WTC11 (cell line): ENCODE measurements around the gene UTP14C. TPM values are rescaled to one million over a fixed set of nuclear protein-coding genes. Genes with fewer than 3 reads are reported as not detected.

Source experiments
- ATAC-seq: fragments of 200-7000 bp; cut with Tn5 transposase; 2 replicates; pipeline ENCODE4 v1.10.0; 2021; ENCODE audit warnings: mild to moderate bottlenecking, moderate library complexity
- CTCF ChIA-PET: fragments of 300-600 bp; sonication (Branson Sonifier 250); formaldehyde crosslinking; loops from one replicate; lab custom pipeline; 2021; ENCODE audit warnings: antibody characterized with exemption; lab: Charles Lee
- POLR2A ChIA-PET: fragments of 350-600 bp; sonication (Branson Sonifier 250); formaldehyde crosslinking; loops from one replicate; lab custom pipeline; 2021; ENCODE audit warnings: antibody characterized with exemption; lab: Charles Lee
- DNase-seq: peaks from one replicate; pipeline ENCODE4 v3.0.0; 2021; ENCODE audit warnings: low spot score
- H3K27ac Mint-ChIP-seq: 2 replicates; pipeline ENCODE4 v1.8.0; 2021; ENCODE audit warnings: mixed read lengths
- H3K27me3 Mint-ChIP-seq: 2 replicates; pipeline ENCODE4 v1.8.0; 2021; ENCODE audit warnings: low read depth, mild to moderate bottlenecking, moderate library complexity, mixed read lengths
- H3K36me3 Mint-ChIP-seq: 2 replicates; pipeline ENCODE4 v1.8.0; 2021; ENCODE audit warnings: mixed read lengths
- H3K4me1 Mint-ChIP-seq: 2 replicates; pipeline ENCODE4 v1.8.0; 2022; ENCODE audit warnings: mixed read lengths
- H3K4me3 Mint-ChIP-seq: 2 replicates; pipeline ENCODE4 v1.8.0; 2021; ENCODE audit warnings: mild to moderate bottlenecking, moderate library complexity, mixed read lengths
- H3K9me3 Mint-ChIP-seq: 2 replicates; pipeline ENCODE4 v1.8.0; 2021; ENCODE audit warnings: mixed read lengths
- ATF1 ChIP-seq: sonication (generic); formaldehyde crosslinking; IDR thresholded peaks from 2 replicates; pipeline ENCODE4 v1.8.1; 2023; ENCODE audit warnings: mild to moderate bottlenecking, moderate library complexity, missing genetic modification reagents
- EMX1 ChIP-seq: fragments of 250-450 bp; sonication (Bioruptor Pico); IDR thresholded peaks from 2 replicates; pipeline ENCODE4 v1.8.0; 2021; ENCODE audit warnings: mild to moderate bottlenecking
- ESRRA ChIP-seq: sonication (generic); formaldehyde crosslinking; IDR thresholded peaks from 2 replicates; pipeline ENCODE4 v1.8.1; 2022; ENCODE audit warnings: mild to moderate bottlenecking, missing genetic modification reagents, borderline replicate concordance
- FOXP1 ChIP-seq: sonication (generic); formaldehyde crosslinking; IDR thresholded peaks from 2 replicates; pipeline ENCODE4 v1.8.0; 2022; ENCODE audit warnings: missing genetic modification reagents, mild to moderate bottlenecking, moderate library complexity, borderline replicate concordance
- GRHL2 ChIP-seq: fragments of 250-450 bp; sonication (Bioruptor Pico); IDR thresholded peaks from 2 replicates; pipeline ENCODE4 v1.8.0; 2022; ENCODE audit warnings: mild to moderate bottlenecking, moderate library complexity; ENCODE audit not compliant: insufficient replicate concordance, severe bottlenecking
- GTF2I ChIP-seq: fragments of 250-450 bp; sonication (Bioruptor Pico); conservative IDR thresholded peaks from 2 replicates; pipeline ENCODE4 v1.4.0; 2021; ENCODE audit warnings: mild to moderate bottlenecking
- HMGA2 ChIP-seq: fragments of 250-450 bp; sonication (Bioruptor Pico); IDR thresholded peaks from 2 replicates; pipeline ENCODE4 v1.4.0; 2021; ENCODE audit warnings: mild to moderate bottlenecking, moderate library complexity
- IRF2 ChIP-seq: sonication (generic); formaldehyde crosslinking; IDR thresholded peaks from 2 replicates; pipeline ENCODE4 v1.8.0; 2022; ENCODE audit warnings: low read depth, missing genetic modification reagents, borderline replicate concordance
- JAZF1 ChIP-seq: fragments of 250-450 bp; sonication (Bioruptor Pico); IDR thresholded peaks from 2 replicates; pipeline ENCODE4 v1.9.0; 2021; ENCODE audit warnings: moderate library complexity, mild to moderate bottlenecking, inconsistent platforms
- JUN ChIP-seq: sonication (generic); formaldehyde crosslinking; IDR thresholded peaks from 2 replicates; pipeline ENCODE4 v1.8.0; 2023; ENCODE audit warnings: mild to moderate bottlenecking, missing genetic modification reagents
- NR1H2 ChIP-seq: sonication (generic); formaldehyde crosslinking; IDR thresholded peaks from 2 replicates; pipeline ENCODE4 v1.9.0; 2021; ENCODE audit warnings: mild to moderate bottlenecking, moderate library complexity, missing genetic modification reagents
- NR2C2 ChIP-seq: sonication (generic); formaldehyde crosslinking; IDR thresholded peaks from 2 replicates; pipeline ENCODE4 v1.8.0; 2022; ENCODE audit warnings: mild to moderate bottlenecking, missing genetic modification reagents
- PRRX2 ChIP-seq: fragments of 250-450 bp; sonication (Bioruptor Pico); IDR thresholded peaks from 2 replicates; pipeline ENCODE4 v1.8.0; 2021; ENCODE audit warnings: mild to moderate bottlenecking
- RELA ChIP-seq: sonication (generic); formaldehyde crosslinking; IDR thresholded peaks from 2 replicates; pipeline ENCODE4 v1.8.1; 2022; ENCODE audit warnings: missing genetic modification reagents, mild to moderate bottlenecking, borderline replicate concordance
- SOX15 ChIP-seq: fragments of 250-450 bp; sonication (Bioruptor Pico); IDR thresholded peaks from 2 replicates; pipeline ENCODE4 v1.9.0; 2021; ENCODE audit warnings: mild to moderate bottlenecking
- TEAD4 ChIP-seq: sonication (generic); formaldehyde crosslinking; IDR thresholded peaks from 2 replicates; pipeline ENCODE4 v1.8.0; 2022; ENCODE audit warnings: mild to moderate bottlenecking, missing genetic modification reagents
- USF1 ChIP-seq: sonication (generic); formaldehyde crosslinking; IDR thresholded peaks from 2 replicates; pipeline ENCODE4 v1.8.0; 2022; ENCODE audit warnings: mild to moderate bottlenecking, missing genetic modification reagents
- ZNF121 ChIP-seq: sonication (generic); formaldehyde crosslinking; IDR thresholded peaks from 2 replicates; pipeline ENCODE4 v1.8.0; 2023; ENCODE audit warnings: missing genetic modification reagents
- ZNF263 ChIP-seq: sonication (generic); formaldehyde crosslinking; IDR thresholded peaks from 2 replicates; pipeline ENCODE4 v1.8.1; 2022; ENCODE audit warnings: low read depth, mild to moderate bottlenecking, moderate library complexity, missing genetic modification reagents
- ZNF317 ChIP-seq: sonication (generic); formaldehyde crosslinking; IDR thresholded peaks from 2 replicates; pipeline ENCODE4 v1.8.1; 2023; ENCODE audit warnings: low read depth, mild to moderate bottlenecking, moderate library complexity, missing genetic modification reagents, borderline replicate concordance
- ZSCAN18 ChIP-seq: fragments of 250-450 bp; sonication (Bioruptor Pico); IDR thresholded peaks from 2 replicates; pipeline ENCODE4 v2.1.2; 2022; ENCODE audit warnings: mild to moderate bottlenecking, moderate library complexity
- total RNA-seq: library from RNA; stranded (reverse); gene quantifications from 3 replicates; pipeline ENCODE4 v1.2.3, GENCODE V29; 2021
- TF ChIP-seq, protein P1 (sequence below): sonication (generic); formaldehyde crosslinking; IDR thresholded peaks from 2 replicates; pipeline ENCODE4 v1.8.0; 2022; ENCODE audit warnings: mild to moderate bottlenecking, missing genetic modification reagents
- TF ChIP-seq, protein P2 (sequence below): sonication (generic); formaldehyde crosslinking; IDR thresholded peaks from 2 replicates; pipeline ENCODE4 v1.8.0; 2023; ENCODE audit warnings: missing genetic modification reagents
- TF ChIP-seq, protein P3 (sequence below): sonication (generic); formaldehyde crosslinking; IDR thresholded peaks from 2 replicates; pipeline ENCODE4 v1.8.1; 2022; ENCODE audit warnings: low read depth, mild to moderate bottlenecking, moderate library complexity, missing genetic modification reagents, borderline replicate concordance
- TF ChIP-seq, protein P4 (sequence below): sonication (generic); formaldehyde crosslinking; IDR thresholded peaks from 2 replicates; pipeline ENCODE4 v1.8.1; 2023; ENCODE audit warnings: mild to moderate bottlenecking, missing genetic modification reagents
- TF ChIP-seq, protein P5 (sequence below): sonication (generic); formaldehyde crosslinking; IDR thresholded peaks from 2 replicates; pipeline ENCODE4 v1.8.0; 2022; ENCODE audit warnings: mild to moderate bottlenecking, missing genetic modification reagents

UTP14C gene
- total RNA-seq, 1 experiment from 2014 or later, result 18.5 TPM

DNA sequence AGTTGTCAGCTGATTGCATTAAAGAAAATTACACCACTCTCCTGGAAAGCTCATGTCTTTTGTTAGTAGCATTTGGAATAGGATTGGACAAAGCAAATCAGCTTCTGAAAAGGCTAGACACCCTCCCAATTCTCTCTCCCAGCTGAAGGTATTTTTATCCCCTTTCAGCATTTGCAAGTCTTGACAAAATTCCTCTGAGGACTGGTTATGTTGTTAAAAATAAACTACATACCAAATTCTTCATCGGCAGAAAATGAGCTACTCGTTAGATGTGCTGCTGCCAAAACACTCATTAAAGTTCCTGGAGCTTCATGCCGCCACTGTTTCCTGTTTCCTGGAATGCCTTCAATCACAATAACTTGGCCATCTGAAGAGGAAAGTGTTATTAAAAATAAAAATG lies 37.1 kb downstream of the UTP14C start (continued):
- TF ChIP-seq FOXP1 (CRISPR knock-in tag) (no peak), PRRX2 (CRISPR knock-in tag) (no peak), SOX15 (CRISPR knock-in tag) (no peak)

DNA sequence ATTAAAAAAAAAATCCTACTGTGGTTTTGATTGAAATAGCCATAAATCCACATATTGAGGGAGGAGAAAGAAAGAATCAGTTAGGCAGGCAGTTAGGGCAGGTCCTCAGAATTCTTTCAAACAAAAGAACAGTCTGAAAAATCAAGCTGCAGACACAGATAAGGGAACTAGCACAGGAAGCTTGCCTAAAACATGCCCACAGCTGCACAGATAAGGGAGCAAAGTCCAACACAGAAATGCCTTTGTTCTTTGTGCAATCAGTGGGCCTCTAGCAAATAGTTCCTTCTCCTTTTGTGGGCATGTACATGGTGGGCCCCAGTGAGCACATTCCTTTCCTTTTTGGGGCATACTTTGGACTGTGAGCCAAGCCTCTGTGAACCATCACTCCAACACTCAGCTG lies 42.7 kb downstream of the UTP14C start:
- peaks cover 67% of the 10 kb centered on the region for H3K36me3 Mint-ChIP-seq
- ChIA-PET CTCF (no interaction called here), POLR2A (no interaction called here)
- H3K4me1 Mint-ChIP-seq, result no peaks in the 10 kb centered on the region
- no peak for DNase-seq
- no peak for ATAC-seq
- H3K27ac Mint-ChIP-seq, result no peak overlapping the region
- peaks cover 21% of the 10 kb centered on the region for H3K27me3 Mint-ChIP-seq
- no peak for TF ChIP-seq ATF1 (CRISPR knock-in tag)
- TF ChIP-seq, protein P1, sequence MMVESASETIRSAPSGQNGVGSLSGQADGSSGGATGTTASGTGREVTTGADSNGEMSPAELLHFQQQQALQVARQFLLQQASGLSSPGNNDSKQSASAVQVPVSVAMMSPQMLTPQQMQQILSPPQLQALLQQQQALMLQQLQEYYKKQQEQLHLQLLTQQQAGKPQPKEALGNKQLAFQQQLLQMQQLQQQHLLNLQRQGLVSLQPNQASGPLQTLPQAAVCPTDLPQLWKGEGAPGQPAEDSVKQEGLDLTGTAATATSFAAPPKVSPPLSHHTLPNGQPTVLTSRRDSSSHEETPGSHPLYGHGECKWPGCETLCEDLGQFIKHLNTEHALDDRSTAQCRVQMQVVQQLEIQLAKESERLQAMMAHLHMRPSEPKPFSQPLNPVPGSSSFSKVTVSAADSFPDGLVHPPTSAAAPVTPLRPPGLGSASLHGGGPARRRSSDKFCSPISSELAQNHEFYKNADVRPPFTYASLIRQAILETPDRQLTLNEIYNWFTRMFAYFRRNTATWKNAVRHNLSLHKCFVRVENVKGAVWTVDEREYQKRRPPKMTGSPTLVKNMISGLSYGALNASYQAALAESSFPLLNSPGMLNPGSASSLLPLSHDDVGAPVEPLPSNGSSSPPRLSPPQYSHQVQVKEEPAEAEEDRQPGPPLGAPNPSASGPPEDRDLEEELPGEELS (CRISPR knock-in tag), result no peak
- no peak for TF ChIP-seq JAZF1 (CRISPR knock-in tag)
- TF ChIP-seq, protein P2, sequence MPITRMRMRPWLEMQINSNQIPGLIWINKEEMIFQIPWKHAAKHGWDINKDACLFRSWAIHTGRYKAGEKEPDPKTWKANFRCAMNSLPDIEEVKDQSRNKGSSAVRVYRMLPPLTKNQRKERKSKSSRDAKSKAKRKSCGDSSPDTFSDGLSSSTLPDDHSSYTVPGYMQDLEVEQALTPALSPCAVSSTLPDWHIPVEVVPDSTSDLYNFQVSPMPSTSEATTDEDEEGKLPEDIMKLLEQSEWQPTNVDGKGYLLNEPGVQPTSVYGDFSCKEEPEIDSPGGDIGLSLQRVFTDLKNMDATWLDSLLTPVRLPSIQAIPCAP, result no peak
- TF ChIP-seq, protein P3, sequence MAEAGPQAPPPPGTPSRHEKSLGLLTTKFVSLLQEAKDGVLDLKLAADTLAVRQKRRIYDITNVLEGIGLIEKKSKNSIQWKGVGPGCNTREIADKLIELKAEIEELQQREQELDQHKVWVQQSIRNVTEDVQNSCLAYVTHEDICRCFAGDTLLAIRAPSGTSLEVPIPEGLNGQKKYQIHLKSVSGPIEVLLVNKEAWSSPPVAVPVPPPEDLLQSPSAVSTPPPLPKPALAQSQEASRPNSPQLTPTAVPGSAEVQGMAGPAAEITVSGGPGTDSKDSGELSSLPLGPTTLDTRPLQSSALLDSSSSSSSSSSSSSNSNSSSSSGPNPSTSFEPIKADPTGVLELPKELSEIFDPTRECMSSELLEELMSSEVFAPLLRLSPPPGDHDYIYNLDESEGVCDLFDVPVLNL (CRISPR knock-in tag), result no peak
- no peak for TF ChIP-seq ZNF121 (CRISPR knock-in tag)
- TF ChIP-seq GRHL2 (CRISPR knock-in tag), result no peak
- TF ChIP-seq EMX1 (CRISPR knock-in tag), result no peak
- TF ChIP-seq RELA (CRISPR knock-in tag), result no peak
- no peak for TF ChIP-seq IRF2
- TF ChIP-seq SOX15 (CRISPR knock-in tag), result no peak
- no peak for TF ChIP-seq NR1H2 (CRISPR knock-in tag)
- TF ChIP-seq ESRRA (CRISPR knock-in tag), result no peak
- TF ChIP-seq JUN (CRISPR knock-in tag), result no peak
- no peak overlapping the region for H3K4me3 Mint-ChIP-seq
- peaks cover 75% of the 10 kb centered on the region for H3K9me3 Mint-ChIP-seq

GRCh38 chr13:52070929-52071523 lies 46.5 kb downstream of the UTP14C start:
- DNase-seq, result no peak
- Mint-ChIP-seq H3K27me3 (peaks cover 15% of the 10 kb centered on the region), H3K36me3 (peaks cover 53% of the 10 kb centered on the region), H3K27ac (no peak overlapping the region)
- CTCF ChIA-PET, result interaction anchor here (1.3 kb wide), 1 partner anchor 58 kb away, joined by 3 read pairs; the partner anchor contains the start of gene NEK5
- TF ChIP-seq GTF2I (CRISPR knock-in tag), result no peak
- no peak for TF ChIP-seq TEAD4 (CRISPR knock-in tag)
- no peak for TF ChIP-seq USF1 (CRISPR knock-in tag)
- TF ChIP-seq ZNF317, result no peak
- TF ChIP-seq NR1H2 (CRISPR knock-in tag), result no peak
- TF ChIP-seq NR2C2 (CRISPR knock-in tag), result no peak
- no peak for TF ChIP-seq SOX15 (CRISPR knock-in tag)
- no peak for TF ChIP-seq HMGA2 (CRISPR knock-in tag)
- TF ChIP-seq, protein P4, sequence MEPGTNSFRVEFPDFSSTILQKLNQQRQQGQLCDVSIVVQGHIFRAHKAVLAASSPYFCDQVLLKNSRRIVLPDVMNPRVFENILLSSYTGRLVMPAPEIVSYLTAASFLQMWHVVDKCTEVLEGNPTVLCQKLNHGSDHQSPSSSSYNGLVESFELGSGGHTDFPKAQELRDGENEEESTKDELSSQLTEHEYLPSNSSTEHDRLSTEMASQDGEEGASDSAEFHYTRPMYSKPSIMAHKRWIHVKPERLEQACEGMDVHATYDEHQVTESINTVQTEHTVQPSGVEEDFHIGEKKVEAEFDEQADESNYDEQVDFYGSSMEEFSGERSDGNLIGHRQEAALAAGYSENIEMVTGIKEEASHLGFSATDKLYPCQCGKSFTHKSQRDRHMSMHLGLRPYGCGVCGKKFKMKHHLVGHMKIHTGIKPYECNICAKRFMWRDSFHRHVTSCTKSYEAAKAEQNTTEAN, result no peak
- no peak for TF ChIP-seq ZSCAN18 (CRISPR knock-in tag)
- TF ChIP-seq, protein P5, sequence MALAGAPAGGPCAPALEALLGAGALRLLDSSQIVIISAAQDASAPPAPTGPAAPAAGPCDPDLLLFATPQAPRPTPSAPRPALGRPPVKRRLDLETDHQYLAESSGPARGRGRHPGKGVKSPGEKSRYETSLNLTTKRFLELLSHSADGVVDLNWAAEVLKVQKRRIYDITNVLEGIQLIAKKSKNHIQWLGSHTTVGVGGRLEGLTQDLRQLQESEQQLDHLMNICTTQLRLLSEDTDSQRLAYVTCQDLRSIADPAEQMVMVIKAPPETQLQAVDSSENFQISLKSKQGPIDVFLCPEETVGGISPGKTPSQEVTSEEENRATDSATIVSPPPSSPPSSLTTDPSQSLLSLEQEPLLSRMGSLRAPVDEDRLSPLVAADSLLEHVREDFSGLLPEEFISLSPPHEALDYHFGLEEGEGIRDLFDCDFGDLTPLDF (CRISPR knock-in tag), result no peak
- no peak for TF ChIP-seq ZNF263 (CRISPR knock-in tag)
- TF ChIP-seq, all 79 proteins: peak for 0
- H3K4me1 Mint-ChIP-seq, result no peaks in the 10 kb centered on the region
- peak; percentile 48; the same call in 1 of the 2 replicates for ATAC-seq
- no peak overlapping the region for H3K4me3 Mint-ChIP-seq
- POLR2A ChIA-PET, result no interaction called here
- H3K9me3 Mint-ChIP-seq, result peaks cover 70% of the 10 kb centered on the region
